HG03354 (cell line): ENCODE data around the gene GJA3.

Experiments used
- ATAC-seq: cut with Tn5 transposase; IDR thresholded peaks from one replicate; pipeline ENCODE4 v1.9.1; 2021; ENCODE audit warnings: mild to moderate bottlenecking; ENCODE audit not compliant: unreplicated experiment, poor library complexity, severe bottlenecking

Gene GJA3

DNA sequence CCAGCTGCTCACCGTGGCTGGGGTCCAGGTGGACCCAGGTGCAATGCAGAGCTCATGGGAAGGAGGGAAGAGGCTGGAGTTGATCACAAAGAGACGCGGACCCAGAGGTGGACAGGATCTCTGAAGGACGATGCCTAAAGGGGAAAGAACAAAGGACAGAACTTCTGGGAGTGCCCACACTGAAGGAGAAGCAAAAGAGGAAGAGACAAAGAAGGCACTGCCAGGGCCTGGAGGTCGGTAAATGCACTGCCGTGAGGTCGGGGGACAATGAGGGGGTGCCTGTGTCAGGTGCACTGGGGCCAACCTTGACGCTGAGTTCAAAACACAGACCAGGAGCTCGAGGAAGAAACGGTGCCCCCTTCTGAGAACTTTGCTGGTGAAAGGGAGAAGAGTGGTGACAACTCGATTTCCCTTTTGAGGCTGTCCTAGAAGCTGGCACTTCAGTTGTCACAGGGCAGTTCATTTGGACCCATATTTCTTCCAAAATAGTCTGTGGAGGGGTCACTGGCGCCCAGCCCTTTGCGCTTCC, 55.6 kb downstream of the GJA3 start:
- ATAC-seq = no peak

DNA sequence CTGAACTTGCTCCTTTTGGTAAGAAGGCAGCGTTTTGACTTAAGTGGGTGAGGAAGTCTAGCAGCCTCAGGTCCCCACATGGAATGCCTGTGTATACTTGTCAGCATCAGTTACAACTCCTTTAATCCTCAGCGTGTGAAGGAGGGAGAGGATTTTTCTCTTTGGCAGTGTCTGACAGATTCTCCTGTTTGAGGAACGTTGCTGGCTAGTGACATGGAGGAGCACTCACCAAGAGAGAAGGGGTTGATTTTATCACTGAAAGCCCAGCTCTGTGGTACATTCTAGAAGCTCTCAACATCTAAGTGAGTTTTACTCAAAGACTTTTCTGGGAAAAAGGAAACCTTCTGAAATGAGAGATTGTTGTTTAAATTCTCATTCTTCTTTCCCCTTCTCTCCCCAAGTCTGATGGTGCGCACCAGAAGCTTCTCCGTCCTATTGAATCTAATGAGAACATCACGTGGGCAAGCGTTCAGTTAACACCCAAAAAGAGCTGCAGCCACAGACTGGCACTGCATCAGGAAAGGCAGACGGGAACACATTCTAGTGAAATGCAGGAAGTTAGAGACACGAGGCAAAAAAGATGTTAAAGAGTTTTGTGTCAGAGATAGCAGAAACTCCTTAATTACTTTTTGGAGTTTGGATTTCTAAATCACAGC, 58.2 kb downstream of the GJA3 start:
- ATAC-seq = no peak

DNA sequence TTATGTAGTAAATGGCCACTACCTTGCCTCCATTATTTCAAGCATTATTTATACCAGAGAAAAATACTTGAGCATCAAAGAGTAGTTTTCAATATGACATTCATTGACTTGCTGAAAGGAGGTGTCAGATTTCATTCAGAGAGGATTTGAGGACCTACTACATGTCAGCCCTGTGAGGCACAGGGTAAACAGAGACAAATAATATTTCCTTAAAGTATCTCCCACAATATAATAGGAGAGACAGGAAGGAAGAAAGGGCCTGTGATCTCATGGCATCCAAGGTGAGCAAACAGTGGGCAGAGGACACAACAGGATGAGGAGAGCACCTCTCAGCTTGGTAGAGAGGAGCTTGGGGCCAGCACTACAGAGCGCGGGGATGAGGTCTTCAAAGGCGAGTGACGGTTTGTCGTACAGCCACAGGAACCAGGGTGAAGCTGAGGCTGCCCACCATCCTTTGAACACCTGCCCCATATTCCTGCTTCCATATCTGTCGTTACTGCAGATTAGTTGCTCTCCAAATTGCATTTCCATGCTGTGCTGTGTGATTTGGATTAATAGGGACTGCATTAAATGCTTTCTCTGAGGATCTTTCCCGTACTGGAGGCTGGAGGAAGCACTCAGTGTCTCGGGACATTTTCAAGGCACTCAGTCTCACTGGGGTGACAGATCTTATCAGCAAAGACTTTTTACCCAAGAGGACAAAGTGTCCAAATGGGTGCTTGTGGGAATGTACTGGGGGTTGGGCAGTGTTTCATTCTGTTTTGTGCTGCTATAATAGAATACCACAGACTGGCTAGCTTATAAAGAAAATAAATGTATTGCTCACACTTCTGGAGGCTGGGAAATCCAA, 59.2 kb downstream of the GJA3 start:
- ATAC-seq = no peak

DNA sequence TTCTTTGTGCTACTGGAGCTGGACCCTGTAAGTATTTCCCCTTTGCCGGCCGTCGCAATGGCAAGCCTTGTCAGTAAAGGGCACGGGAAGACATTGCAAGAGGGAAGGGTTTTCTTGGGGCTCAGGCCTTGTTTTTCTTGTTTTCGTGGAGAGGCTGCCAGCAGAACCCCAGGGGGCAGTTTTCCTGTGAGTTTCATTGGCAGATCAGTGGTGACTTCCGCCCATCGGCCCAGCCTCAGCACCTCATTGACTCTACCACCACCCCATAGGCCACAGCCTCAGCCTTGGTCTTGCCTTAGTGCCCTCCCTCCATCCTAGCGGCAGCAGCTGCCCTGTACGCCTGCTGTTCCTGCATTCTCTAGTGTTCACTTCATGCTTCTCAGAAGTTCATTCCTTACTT, 61.5 kb downstream of the GJA3 start:
- ATAC-seq = no peak

DNA sequence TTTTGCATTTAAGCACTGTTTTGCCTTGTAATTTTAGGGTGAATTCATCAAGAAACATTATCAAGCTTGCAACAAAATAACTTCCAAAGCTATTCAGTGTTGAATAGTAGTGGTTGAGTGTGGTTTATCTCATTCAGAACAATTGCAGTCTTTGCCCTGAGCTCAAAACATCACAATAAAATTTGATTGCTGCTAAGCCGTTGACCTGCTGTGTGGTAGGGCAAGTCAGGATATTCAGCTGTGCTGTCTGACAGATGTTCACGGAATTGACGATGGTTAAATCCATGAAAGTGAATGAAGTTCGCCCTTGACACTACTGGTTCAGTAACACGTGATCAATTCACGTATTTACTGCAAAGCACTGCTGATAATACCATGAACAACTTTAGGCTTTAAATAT, 66.9 kb downstream of the GJA3 start:
- no peak for ATAC-seq

DNA sequence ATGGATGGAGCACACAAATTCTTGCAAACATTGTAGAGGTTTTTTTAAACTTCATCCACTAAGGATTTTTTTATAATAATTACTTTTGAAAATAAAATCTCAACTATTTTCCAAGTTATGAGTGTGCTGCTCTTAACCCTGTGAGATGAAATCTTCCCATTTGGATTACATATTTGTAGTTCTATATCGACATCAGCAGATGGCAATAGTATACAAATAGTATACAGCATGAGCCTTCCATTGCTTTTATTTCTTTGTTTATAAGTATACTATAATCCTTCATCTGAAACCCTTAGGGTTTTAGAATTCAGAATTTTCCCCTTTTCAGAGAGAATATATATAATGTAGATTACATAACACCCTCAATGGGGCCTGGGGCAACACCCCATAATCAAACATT, 70.5 kb downstream of the GJA3 start:
- no peak for ATAC-seq
